ENCODE data around the gene SEC63. TPM values are rescaled to one million over a fixed set of nuclear protein-coding genes. Genes with fewer than 3 reads are reported as not detected.
"Not testable (repeated sequence)": the region's sequence is repeated elsewhere in the genome, so short reads cannot be mapped to it uniquely, and the experiment has no call there.

The SEC63 gene
- total and polyA plus RNA-seq, 4 donors: 20.7 to 69.4 (median 27.4) TPM

- H3K27me3 ChIP-seq (ENCODE audit: control insufficient read depth in 4 of 4, insufficient read depth in 4 of 4, low read length in 3 of 4): no peaks in the 10 kb centered on the region
- H3K9me3 ChIP-seq (ENCODE audit: control insufficient read depth in 4 of 4, low read length in 3 of 4): no peaks in the 10 kb centered on the region
- H3K27ac ChIP-seq (ENCODE audit: low read depth in 1 of 2, low read length in 2 of 2): no peak overlapping the region
- H3K36me3 ChIP-seq (ENCODE audit: control insufficient read depth in 4 of 4, insufficient read depth in 3 of 4, low read depth in 1 of 4, low read length in 3 of 4): no peaks in the 10 kb centered on the region
- TF ChIP-seq RXRA (IDR thresholded peaks at IDR 0.05) (no peak), NR2F2 (IDR thresholded peaks at IDR 0.05) (no peak), YY1 (IDR thresholded peaks at IDR 0.05) (no peak), TAF1 (conservative IDR thresholded peaks at IDR 0.05) (no peak), HNF4A (conservative IDR thresholded peaks at IDR 0.05) (no peak), FOXA2 (IDR thresholded peaks at IDR 0.05) (no peak), HNF4G (IDR thresholded peaks at IDR 0.05) (no peak)
- TF ChIP-seq, protein P1, sequence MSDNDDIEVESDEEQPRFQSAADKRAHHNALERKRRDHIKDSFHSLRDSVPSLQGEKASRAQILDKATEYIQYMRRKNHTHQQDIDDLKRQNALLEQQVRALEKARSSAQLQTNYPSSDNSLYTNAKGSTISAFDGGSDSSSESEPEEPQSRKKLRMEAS (IDR thresholded peaks at IDR 0.05): no peak
- TF ChIP-seq, protein P2, sequence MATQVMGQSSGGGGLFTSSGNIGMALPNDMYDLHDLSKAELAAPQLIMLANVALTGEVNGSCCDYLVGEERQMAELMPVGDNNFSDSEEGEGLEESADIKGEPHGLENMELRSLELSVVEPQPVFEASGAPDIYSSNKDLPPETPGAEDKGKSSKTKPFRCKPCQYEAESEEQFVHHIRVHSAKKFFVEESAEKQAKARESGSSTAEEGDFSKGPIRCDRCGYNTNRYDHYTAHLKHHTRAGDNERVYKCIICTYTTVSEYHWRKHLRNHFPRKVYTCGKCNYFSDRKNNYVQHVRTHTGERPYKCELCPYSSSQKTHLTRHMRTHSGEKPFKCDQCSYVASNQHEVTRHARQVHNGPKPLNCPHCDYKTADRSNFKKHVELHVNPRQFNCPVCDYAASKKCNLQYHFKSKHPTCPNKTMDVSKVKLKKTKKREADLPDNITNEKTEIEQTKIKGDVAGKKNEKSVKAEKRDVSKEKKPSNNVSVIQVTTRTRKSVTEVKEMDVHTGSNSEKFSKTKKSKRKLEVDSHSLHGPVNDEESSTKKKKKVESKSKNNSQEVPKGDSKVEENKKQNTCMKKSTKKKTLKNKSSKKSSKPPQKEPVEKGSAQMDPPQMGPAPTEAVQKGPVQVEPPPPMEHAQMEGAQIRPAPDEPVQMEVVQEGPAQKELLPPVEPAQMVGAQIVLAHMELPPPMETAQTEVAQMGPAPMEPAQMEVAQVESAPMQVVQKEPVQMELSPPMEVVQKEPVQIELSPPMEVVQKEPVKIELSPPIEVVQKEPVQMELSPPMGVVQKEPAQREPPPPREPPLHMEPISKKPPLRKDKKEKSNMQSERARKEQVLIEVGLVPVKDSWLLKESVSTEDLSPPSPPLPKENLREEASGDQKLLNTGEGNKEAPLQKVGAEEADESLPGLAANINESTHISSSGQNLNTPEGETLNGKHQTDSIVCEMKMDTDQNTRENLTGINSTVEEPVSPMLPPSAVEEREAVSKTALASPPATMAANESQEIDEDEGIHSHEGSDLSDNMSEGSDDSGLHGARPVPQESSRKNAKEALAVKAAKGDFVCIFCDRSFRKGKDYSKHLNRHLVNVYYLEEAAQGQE (IDR thresholded peaks at IDR 0.05): no peak
- TF ChIP-seq, protein P3, sequence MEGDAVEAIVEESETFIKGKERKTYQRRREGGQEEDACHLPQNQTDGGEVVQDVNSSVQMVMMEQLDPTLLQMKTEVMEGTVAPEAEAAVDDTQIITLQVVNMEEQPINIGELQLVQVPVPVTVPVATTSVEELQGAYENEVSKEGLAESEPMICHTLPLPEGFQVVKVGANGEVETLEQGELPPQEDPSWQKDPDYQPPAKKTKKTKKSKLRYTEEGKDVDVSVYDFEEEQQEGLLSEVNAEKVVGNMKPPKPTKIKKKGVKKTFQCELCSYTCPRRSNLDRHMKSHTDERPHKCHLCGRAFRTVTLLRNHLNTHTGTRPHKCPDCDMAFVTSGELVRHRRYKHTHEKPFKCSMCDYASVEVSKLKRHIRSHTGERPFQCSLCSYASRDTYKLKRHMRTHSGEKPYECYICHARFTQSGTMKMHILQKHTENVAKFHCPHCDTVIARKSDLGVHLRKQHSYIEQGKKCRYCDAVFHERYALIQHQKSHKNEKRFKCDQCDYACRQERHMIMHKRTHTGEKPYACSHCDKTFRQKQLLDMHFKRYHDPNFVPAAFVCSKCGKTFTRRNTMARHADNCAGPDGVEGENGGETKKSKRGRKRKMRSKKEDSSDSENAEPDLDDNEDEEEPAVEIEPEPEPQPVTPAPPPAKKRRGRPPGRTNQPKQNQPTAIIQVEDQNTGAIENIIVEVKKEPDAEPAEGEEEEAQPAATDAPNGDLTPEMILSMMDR (IDR thresholded peaks at IDR 0.05; ENCODE audit: low read depth, low read length, missing input control): no peak
- TF ChIP-seq, protein P4, sequence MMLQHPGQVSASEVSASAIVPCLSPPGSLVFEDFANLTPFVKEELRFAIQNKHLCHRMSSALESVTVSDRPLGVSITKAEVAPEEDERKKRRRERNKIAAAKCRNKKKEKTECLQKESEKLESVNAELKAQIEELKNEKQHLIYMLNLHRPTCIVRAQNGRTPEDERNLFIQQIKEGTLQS (IDR thresholded peaks at IDR 0.05): no peak
- peaks cover 6 to 17% (median 10%) of the 10 kb centered on the region in 4 donors for H3K4me1 ChIP-seq (ENCODE audit: control insufficient read depth in 4 of 4, insufficient read depth in 4 of 4, low read length in 3 of 4)
- 43% methylated on average over 3 of the region's 3 CpGs for WGBS
- H3K9ac ChIP-seq (ENCODE audit: low read depth in 1 of 2, low read length in 2 of 2): no peak overlapping the region
- no peak overlapping the region for H3K4me3 ChIP-seq (ENCODE audit: low read depth in 1 of 3, low read length in 3 of 3)
- no peak for DNase-seq (ENCODE audit: low spot score)
Measured at GRCh38 chr6:107936162-107936909, 21.7 kb downstream of the SEC63 start.

DNA sequence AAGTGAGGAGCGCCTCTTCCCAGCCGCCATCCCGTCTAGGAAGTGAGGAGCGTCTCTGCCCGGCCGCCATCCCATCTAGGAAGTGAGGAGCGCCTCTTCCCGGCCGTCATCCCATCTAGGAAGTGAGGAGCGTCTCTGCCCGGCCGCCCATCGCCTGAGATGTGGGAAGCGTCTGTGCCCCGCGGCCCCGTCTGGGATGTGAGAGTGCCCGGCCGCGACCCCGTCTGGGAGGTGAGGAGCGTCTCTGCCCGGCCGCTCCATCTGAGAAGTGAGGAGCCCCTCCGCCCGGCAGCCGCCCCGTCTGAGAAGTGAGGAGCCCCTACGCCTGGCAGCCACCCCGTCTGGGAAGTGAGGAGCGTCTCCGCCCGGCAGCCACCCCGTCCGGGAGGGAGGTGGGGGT lies 23.8 kb downstream of the SEC63 start:
- H3K4me1 ChIP-seq (ENCODE audit: control insufficient read depth in 4 of 4, insufficient read depth in 4 of 4, low read length in 3 of 4); H3K9ac ChIP-seq (ENCODE audit: low read depth in 1 of 2, low read length in 2 of 2); H3K4me3 ChIP-seq (ENCODE audit: low read depth in 1 of 3, low read length in 3 of 3); H3K27ac ChIP-seq (ENCODE audit: low read depth in 1 of 2, low read length in 2 of 2); H3K36me3 ChIP-seq (ENCODE audit: control insufficient read depth in 4 of 4, insufficient read depth in 3 of 4, low read depth in 1 of 4, low read length in 3 of 4); H3K9me3 ChIP-seq (ENCODE audit: control insufficient read depth in 4 of 4, low read length in 3 of 4); DNase-seq (ENCODE audit: low spot score); H3K27me3 ChIP-seq (ENCODE audit: control insufficient read depth in 4 of 4, insufficient read depth in 4 of 4, low read length in 3 of 4): not testable (repeated sequence)
- WGBS: 96% methylated on average over 31 of the region's 35 CpGs

DNA sequence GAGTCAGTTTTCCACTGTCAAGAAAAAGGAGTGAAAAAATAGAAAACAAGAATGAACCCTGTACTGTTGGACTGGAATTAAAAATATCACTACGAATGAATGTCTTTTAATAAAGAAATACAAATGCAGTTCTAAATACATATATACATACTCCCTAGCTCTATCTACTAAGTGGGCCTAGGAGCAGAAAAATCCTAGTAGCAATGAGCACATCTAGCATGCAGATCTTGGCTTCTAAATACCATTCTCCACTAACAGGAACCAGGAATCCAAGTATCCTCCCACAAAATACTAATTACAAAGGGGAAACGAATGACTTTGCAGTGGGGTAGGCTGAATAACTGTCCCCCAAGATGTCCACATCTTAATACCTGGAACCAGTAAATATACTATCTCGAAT lies 25.4 kb downstream of the SEC63 start:
- Histone ChIP-seq H3K9me3 (ENCODE audit: control insufficient read depth in 4 of 4, low read length in 3 of 4) (no peaks in the 10 kb centered on the region), H3K4me1 (ENCODE audit: control insufficient read depth in 4 of 4, insufficient read depth in 4 of 4, low read length in 3 of 4) (peaks cover 6 to 8% (median 8%) of the 10 kb centered on the region in 4 donors), H3K27me3 (ENCODE audit: control insufficient read depth in 4 of 4, insufficient read depth in 4 of 4, low read length in 3 of 4) (no peaks in the 10 kb centered on the region), H3K27ac (ENCODE audit: low read depth in 1 of 2, low read length in 2 of 2) (no peak overlapping the region), H3K4me3 (ENCODE audit: low read depth in 1 of 3, low read length in 3 of 3) (no peak overlapping the region), H3K36me3 (ENCODE audit: control insufficient read depth in 4 of 4, insufficient read depth in 3 of 4, low read depth in 1 of 4, low read length in 3 of 4) (peaks cover 0 to 5% (median 0%) of the 10 kb centered on the region in 4 donors), H3K9ac (ENCODE audit: low read depth in 1 of 2, low read length in 2 of 2) (no peak overlapping the region)
- TF ChIP-seq YY1 (IDR thresholded peaks at IDR 0.05): no peak
- no peak for TF ChIP-seq HNF4A (conservative IDR thresholded peaks at IDR 0.05)
- no peak for TF ChIP-seq RAD21 (IDR thresholded peaks at IDR 0.05)
- TF ChIP-seq JUND (IDR thresholded peaks at IDR 0.05): no peak
- WGBS: 95% methylated on average over 3 of the region's 3 CpGs
- DNase-seq (ENCODE audit: low spot score): no peak

Data from liver (tissue), 9 donors.